GM06990 (cell line): Measurements from ENCODE around the gene STRN3.
"Not testable (repeated sequence)": the region's sequence is repeated elsewhere in the genome, so short reads cannot be mapped to it uniquely, and the experiment has no call there.

ENCODE experiments used
- DNase-seq: peaks from one replicate; pipeline ENCODE4 v3.0.0-alpha.2; 2011; ENCODE audit not compliant: insufficient read length; ENCODE audit errors: extremely low read depth
- H3K27me3 ChIP-seq: replicated peaks from 2 replicates; pipeline ENCODE4 v1.6.0; 2011; ENCODE audit warnings: low read length; ENCODE audit not compliant: control insufficient read depth, insufficient read depth
- H3K36me3 ChIP-seq: 2 replicates; pipeline ENCODE4 v1.5.1; 2011; ENCODE audit warnings: low read length; ENCODE audit not compliant: control insufficient read depth, insufficient read depth
- H3K4me3 ChIP-seq: replicated peaks from 2 replicates; pipeline ENCODE4 v1.5.1; 2011; ENCODE audit warnings: low read depth, mild to moderate bottlenecking, control low read depth, low read length
- TF ChIP-seq, protein P1 (sequence below): IDR thresholded peaks from 2 replicates; pipeline ENCODE4 v1.5.1; 2011; ENCODE audit warnings: low read length, control low read depth, mild to moderate bottlenecking, inconsistent platforms; ENCODE audit not compliant: insufficient read depth, poor library complexity, severe bottlenecking

STRN3 gene

DNA sequence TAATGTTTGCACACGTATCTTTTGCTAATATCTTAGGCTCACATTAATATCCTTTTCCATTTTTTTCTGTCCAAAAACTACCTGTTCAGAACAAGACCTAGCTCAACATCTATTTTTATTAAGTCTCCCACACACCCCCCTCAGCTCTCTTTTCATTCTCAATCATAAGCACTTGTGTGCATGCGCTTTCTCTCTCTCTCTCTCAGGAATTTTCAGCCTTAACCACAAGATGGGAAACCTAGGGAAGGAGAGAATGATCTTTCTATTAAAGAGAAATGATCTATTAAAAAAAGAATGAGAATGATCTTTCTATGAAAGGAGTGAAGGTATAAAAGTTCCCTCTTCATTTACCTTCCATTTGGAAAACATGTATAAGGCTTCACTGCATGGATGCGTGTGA lies 40.4 kb downstream of the STRN3 start:
- Histone ChIP-seq H3K4me3 (no peak overlapping the region), H3K27me3 (no peaks in the 10 kb centered on the region), H3K36me3 (no peaks in the 10 kb centered on the region)
- TF ChIP-seq, protein P1, sequence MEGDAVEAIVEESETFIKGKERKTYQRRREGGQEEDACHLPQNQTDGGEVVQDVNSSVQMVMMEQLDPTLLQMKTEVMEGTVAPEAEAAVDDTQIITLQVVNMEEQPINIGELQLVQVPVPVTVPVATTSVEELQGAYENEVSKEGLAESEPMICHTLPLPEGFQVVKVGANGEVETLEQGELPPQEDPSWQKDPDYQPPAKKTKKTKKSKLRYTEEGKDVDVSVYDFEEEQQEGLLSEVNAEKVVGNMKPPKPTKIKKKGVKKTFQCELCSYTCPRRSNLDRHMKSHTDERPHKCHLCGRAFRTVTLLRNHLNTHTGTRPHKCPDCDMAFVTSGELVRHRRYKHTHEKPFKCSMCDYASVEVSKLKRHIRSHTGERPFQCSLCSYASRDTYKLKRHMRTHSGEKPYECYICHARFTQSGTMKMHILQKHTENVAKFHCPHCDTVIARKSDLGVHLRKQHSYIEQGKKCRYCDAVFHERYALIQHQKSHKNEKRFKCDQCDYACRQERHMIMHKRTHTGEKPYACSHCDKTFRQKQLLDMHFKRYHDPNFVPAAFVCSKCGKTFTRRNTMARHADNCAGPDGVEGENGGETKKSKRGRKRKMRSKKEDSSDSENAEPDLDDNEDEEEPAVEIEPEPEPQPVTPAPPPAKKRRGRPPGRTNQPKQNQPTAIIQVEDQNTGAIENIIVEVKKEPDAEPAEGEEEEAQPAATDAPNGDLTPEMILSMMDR, result no peak
- DNase-seq, result no peak

DNA sequence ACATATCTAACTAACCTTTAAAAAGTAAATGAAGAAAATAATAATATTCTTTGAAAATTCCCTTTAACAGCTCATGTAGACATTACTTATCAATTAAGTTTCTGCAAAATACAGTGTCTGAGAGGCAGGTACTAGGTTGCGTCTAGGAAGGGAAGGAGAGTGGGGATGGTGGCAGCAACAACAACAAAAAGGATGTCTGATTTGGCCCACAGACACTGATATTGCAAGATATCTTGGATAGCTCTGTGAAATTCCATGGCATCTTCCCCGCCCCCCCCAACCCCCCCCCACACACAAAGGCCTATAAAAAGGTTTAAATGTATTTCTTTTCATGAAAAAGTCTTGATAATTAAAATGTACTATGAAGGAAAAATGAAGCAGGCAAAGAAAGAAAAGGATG lies 42.3 kb downstream of the STRN3 start:
- no peak for DNase-seq
- TF ChIP-seq, protein P1, result no peak
- no peak overlapping the region for H3K4me3 ChIP-seq
- H3K27me3 ChIP-seq, result no peaks in the 10 kb centered on the region
- no peaks in the 10 kb centered on the region for H3K36me3 ChIP-seq

DNA sequence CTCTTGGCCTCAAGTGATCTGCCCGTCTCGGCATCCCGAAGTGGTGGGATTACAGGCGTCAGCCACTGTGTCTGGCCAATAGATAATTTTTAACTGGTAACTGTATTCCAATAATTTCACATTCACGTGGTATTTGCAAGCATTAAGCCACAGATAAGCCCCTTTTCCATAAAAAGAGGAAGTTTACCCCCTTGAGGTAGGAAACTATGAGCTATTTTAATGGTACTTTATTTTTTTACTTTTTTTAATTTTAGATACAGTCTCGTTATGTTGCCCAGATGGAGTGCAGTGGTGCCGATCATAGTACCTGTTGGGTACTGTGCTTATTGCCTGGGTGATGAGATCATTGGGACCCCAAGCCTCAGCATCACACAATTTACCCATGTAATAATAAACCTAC lies 43.6 kb downstream of the STRN3 start:
- H3K36me3 ChIP-seq, result no peaks in the 10 kb centered on the region
- DNase-seq, result no peak
- TF ChIP-seq, protein P1, result no peak
- no peaks in the 10 kb centered on the region for H3K27me3 ChIP-seq
- H3K4me3 ChIP-seq, result no peak overlapping the region

DNA sequence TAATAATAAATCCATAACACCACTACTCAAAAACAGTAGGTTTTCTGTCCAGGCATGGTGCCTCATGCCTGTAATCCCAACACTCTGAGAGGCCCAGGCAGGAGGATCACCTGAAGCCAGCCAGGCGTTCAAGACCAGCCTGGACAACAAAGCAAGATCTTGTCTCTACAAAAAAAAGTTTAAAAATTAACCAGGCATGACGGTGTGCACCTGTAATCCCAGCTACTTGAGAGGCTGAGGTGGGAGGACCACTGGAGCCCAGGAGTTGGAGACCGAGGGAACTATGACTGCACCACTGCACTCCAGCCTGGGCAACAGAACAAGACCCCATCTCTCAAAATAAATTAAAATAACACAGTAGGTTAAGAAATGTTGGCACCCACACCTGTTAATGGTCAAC lies 45.2 kb downstream of the STRN3 start:
- DNase-seq, result no peak
- Histone ChIP-seq H3K4me3 (no peak overlapping the region), H3K36me3 (no peaks in the 10 kb centered on the region), H3K27me3 (no peaks in the 10 kb centered on the region)
- TF ChIP-seq, protein P1, result no peak

DNA sequence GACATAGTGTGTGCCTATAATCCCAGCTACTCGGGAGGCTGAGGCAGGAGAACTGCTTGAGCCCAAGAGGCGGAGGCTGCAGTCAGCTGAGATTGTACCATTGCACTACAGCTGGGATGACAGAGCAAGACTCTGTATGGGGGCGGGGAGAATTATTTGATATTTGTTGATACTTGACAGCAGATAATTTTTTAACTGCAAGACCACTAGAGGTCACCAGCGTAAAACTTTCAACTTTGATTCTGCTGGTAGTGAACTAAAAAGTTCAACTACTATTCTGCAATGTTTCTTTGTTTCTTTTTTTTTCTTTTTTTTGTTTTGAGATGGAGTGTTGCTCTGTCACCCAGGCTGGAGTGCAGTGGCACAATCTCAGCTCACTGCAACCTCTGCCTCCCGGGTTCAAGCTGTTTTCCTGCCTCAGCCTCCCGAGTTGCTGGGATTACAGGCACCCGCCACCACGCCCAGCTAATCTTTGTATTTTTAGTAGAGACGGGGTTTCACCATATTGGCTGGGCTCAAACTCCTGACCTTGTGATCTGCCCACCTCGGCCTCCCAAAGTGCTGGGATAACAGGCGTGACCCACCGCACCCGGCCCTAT lies 46.0 kb downstream of the STRN3 start:
- TF ChIP-seq, protein P1, result peak; percentile 56
- not testable (repeated sequence) for H3K36me3 ChIP-seq, H3K4me3 ChIP-seq, H3K27me3 ChIP-seq
- DNase-seq, result peak; percentile 39

DNA sequence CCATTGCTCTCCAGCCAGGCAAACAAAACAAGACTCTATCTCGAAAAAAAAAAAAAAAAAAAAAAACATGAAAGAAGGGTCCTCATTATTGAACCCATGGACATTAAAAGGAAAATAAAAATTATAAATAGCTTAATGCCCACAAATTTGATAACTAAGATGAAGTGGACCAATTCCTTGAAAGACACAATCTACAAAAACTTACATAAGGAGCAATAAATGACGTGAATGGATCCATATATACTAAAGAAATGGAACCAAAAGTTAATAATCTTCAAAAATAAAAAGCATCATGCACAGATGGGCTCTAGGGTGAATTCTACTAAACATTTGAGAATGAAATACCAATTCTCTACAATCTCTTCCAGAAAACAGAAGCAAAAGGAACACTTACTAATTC lies 48.4 kb downstream of the STRN3 start:
- TF ChIP-seq, protein P1, result no peak
- H3K36me3 ChIP-seq, result no peaks in the 10 kb centered on the region
- H3K27me3 ChIP-seq, result no peaks in the 10 kb centered on the region
- H3K4me3 ChIP-seq, result no peak overlapping the region
- DNase-seq, result no peak
